Liver (tissue), 2 donors: ENCODE data around the gene PPP2R5A.

Experiments
- TF ChIP-seq, protein P1 (sequence below): IDR thresholded peaks from 2 replicates; pipeline ENCODE4 v1.6.1; 2016; ENCODE audit warnings: antibody characterized with exemption, mild to moderate bottlenecking
- TF ChIP-seq, protein P2 (sequence below): fragments of 150-350 bp; IDR thresholded peaks from 2 replicates; pipeline ENCODE4 v1.5.1; 2017; ENCODE audit warnings: improper control_type of control experiment, low read depth, low read length; ENCODE audit not compliant: missing input control
- TF ChIP-seq, protein P3 (sequence below): IDR thresholded peaks from 2 replicates; pipeline ENCODE4 v1.6.1; 2016; ENCODE audit warnings: antibody characterized with exemption
- donor health status: healthy.

DNA sequence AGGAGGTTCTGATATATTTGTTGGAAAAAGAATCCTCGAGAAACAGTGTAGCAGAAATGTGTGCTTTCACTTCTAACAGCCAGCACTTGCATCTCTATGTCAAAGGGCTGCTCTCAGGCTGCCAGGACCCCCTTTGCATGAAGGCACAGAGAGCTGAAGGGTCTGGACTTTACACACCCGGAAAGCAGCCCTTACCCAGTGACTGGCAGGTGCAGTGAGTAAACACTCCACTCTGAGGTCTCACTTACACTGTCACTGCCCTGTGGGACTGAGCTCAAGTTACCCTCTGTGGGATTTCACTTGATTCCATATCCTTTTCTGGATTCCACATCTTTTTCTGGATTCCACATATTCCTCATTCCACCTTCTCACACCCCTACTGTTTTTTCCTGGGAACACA, 40.8 kb upstream of the PPP2R5A start:
- TF ChIP-seq, protein P1, sequence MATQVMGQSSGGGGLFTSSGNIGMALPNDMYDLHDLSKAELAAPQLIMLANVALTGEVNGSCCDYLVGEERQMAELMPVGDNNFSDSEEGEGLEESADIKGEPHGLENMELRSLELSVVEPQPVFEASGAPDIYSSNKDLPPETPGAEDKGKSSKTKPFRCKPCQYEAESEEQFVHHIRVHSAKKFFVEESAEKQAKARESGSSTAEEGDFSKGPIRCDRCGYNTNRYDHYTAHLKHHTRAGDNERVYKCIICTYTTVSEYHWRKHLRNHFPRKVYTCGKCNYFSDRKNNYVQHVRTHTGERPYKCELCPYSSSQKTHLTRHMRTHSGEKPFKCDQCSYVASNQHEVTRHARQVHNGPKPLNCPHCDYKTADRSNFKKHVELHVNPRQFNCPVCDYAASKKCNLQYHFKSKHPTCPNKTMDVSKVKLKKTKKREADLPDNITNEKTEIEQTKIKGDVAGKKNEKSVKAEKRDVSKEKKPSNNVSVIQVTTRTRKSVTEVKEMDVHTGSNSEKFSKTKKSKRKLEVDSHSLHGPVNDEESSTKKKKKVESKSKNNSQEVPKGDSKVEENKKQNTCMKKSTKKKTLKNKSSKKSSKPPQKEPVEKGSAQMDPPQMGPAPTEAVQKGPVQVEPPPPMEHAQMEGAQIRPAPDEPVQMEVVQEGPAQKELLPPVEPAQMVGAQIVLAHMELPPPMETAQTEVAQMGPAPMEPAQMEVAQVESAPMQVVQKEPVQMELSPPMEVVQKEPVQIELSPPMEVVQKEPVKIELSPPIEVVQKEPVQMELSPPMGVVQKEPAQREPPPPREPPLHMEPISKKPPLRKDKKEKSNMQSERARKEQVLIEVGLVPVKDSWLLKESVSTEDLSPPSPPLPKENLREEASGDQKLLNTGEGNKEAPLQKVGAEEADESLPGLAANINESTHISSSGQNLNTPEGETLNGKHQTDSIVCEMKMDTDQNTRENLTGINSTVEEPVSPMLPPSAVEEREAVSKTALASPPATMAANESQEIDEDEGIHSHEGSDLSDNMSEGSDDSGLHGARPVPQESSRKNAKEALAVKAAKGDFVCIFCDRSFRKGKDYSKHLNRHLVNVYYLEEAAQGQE = no peak
- TF ChIP-seq, protein P2, sequence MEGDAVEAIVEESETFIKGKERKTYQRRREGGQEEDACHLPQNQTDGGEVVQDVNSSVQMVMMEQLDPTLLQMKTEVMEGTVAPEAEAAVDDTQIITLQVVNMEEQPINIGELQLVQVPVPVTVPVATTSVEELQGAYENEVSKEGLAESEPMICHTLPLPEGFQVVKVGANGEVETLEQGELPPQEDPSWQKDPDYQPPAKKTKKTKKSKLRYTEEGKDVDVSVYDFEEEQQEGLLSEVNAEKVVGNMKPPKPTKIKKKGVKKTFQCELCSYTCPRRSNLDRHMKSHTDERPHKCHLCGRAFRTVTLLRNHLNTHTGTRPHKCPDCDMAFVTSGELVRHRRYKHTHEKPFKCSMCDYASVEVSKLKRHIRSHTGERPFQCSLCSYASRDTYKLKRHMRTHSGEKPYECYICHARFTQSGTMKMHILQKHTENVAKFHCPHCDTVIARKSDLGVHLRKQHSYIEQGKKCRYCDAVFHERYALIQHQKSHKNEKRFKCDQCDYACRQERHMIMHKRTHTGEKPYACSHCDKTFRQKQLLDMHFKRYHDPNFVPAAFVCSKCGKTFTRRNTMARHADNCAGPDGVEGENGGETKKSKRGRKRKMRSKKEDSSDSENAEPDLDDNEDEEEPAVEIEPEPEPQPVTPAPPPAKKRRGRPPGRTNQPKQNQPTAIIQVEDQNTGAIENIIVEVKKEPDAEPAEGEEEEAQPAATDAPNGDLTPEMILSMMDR = no peak
- TF ChIP-seq, protein P3, sequence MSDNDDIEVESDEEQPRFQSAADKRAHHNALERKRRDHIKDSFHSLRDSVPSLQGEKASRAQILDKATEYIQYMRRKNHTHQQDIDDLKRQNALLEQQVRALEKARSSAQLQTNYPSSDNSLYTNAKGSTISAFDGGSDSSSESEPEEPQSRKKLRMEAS = no peak
